NCI-H510A (cell line): Measurements from ENCODE around the gene SYNRG.
"Not testable (repeated sequence)": the region's sequence is repeated elsewhere in the genome, so short reads cannot be mapped to it uniquely, and the experiment has no call there.

Experiments
- DNase-seq: peaks from one replicate; lab custom pipeline; 2025; lab: John Stamatoyannopoulos, UW

The SYNRG gene

GRCh38 chr17:37609170-37610040 is at the start of gene SYNRG:
SYNRG (minus strand) TSS chr17:37609418; CDS start chr17:37609355, 63 bp downstream.
- peak; percentile 87 for DNase-seq

GRCh38 chr17:37657202-37657601 is 48.0 kb upstream of the SYNRG start:
- no peak for DNase-seq

- DNase-seq: no peak
These were observed 42.6 kb upstream of the SYNRG start for GRCh38 chr17:37651849-37652248.

- peak; percentile 19 for DNase-seq
These were observed 41.3 kb upstream of the SYNRG start for GRCh38 chr17:37650419-37651003.

GRCh38 chr17:37648555-37648954 is 39.3 kb upstream of the SYNRG start:
- no peak for DNase-seq

- DNase-seq: no peak
These were observed 38.6 kb upstream of the SYNRG start for GRCh38 chr17:37647856-37648255.

GRCh38 chr17:37643869-37644268 is 34.7 kb upstream of the SYNRG start:
- DNase-seq: no peak

GRCh38 chr17:37643118-37643766 is 34.0 kb upstream of the SYNRG start, which contains the start of gene DDX52:
DDX52 (minus strand) TSS chr17:37643446; CDS start chr17:37643420, 26 bp downstream.
- DNase-seq: peak; percentile 85

GRCh38 chr17:37642681-37643080 is 33.5 kb upstream of the SYNRG start:
- no peak for DNase-seq

GRCh38 chr17:37640015-37640414 is 30.8 kb upstream of the SYNRG start:
- DNase-seq: no peak

- no peak for DNase-seq
These were observed 28.7 kb upstream of the SYNRG start for GRCh38 chr17:37637956-37638355.

- DNase-seq: not testable (repeated sequence)
These were observed 7.2 kb upstream of the SYNRG start for GRCh38 chr17:37616430-37616829.

GRCh38 chr17:37614823-37615222 is 5.6 kb upstream of the SYNRG start:
- no peak for DNase-seq

- no peak for DNase-seq
These were observed 5.2 kb upstream of the SYNRG start for GRCh38 chr17:37614391-37614790.

GRCh38 chr17:37610971-37611370 is 1.8 kb upstream of the SYNRG start:
- DNase-seq: no peak

- DNase-seq: not testable (repeated sequence)
These were observed 813 bp upstream of the SYNRG start for GRCh38 chr17:37610041-37610420.

GRCh38 chr17:37608351-37609169 is 658 bp downstream of the SYNRG start:
- peak; percentile 35 for DNase-seq

GRCh38 chr17:37607637-37608331 is 1.4 kb downstream of the SYNRG start:
- DNase-seq: no peak

GRCh38 chr17:37605813-37606505 is 3.3 kb downstream of the SYNRG start:
- DNase-seq: no peak

- no peak for DNase-seq
These were observed 4.1 kb downstream of the SYNRG start for GRCh38 chr17:37605081-37605480.

GRCh38 chr17:37604556-37604955 is 4.7 kb downstream of the SYNRG start:
- DNase-seq: no peak
